ENCODE measurements around the gene FANCC. TPM values are rescaled to one million over a fixed set of nuclear protein-coding genes. Genes with fewer than 3 reads are reported as not detected.
A peak's percentile ranks its signal among the peaks of the same experiment; 100 is the strongest.

Gene FANCC
- total and polyA plus RNA-seq, 2 of the 13 experiments (the other 11 are each of a cell fraction or from before 2014, with no cell fraction given): 7.4 to 8.6 TPM

GRCh38 chr9:95317119-95317892, at the start of gene FANCC (continued):
- peak; percentile 89; the same call in 1 of the 2 replicates for TF ChIP-seq KDM5B (CRISPR knock-in tag; IDR thresholded peaks at IDR 0.05; ENCODE audit: borderline replicate concordance)
- TF ChIP-seq KAT8 (CRISPR knock-in tag; IDR thresholded peaks at IDR 0.05): peak; percentile 85
- peak; percentile 68 for TF ChIP-seq MAZ (IDR thresholded peaks at IDR 0.05; ENCODE audit: borderline replicate concordance, low read depth, low read length)
- peak; percentile 85 for TF ChIP-seq MAZ (CRISPR knock-in tag; IDR thresholded peaks at IDR 0.05; ENCODE audit: low read depth)
- TF ChIP-seq MNT (IDR thresholded peaks at IDR 0.05): no peak; the same call in 1 of the 2 replicates
- TF ChIP-seq BCL3 (CRISPR knock-in tag; IDR thresholded peaks at IDR 0.05): peak; percentile 58; the same call in 1 of the 2 replicates
- peak; percentile 73; the same call in 1 of the 2 replicates for TF ChIP-seq SAFB2 (CRISPR knock-in tag; IDR thresholded peaks at IDR 0.05; ENCODE audit: borderline replicate concordance, low read depth)
- TF ChIP-seq GTF3A (CRISPR knock-in tag; conservative IDR thresholded peaks at IDR 0.05): no peak
- TF ChIP-seq ZNF329 (CRISPR knock-in tag; IDR thresholded peaks at IDR 0.05; ENCODE audit: low read depth): no peak
- peak; percentile 35 for TF ChIP-seq ZNF781 (CRISPR knock-in tag; IDR thresholded peaks at IDR 0.05; ENCODE audit: borderline replicate concordance, not compliant biosample characterization)
- no peak for TF ChIP-seq CENPT (CRISPR knock-in tag; IDR thresholded peaks at IDR 0.05; ENCODE audit: low read depth)
- 0 out of 2 replicates have a peak, but pooled peaks have one; percentile 61 for TF ChIP-seq ZSCAN9 (CRISPR knock-in tag; IDR thresholded peaks at IDR 0.05; ENCODE audit: borderline replicate concordance)
- TF ChIP-seq ZSCAN5A (CRISPR knock-in tag; IDR thresholded peaks at IDR 0.05; ENCODE audit: borderline replicate concordance): peak; percentile 45; the same call in 1 of the 2 replicates
- TF ChIP-seq FOSL2 (CRISPR knock-in tag; IDR thresholded peaks at IDR 0.05): 0 out of 2 replicates have a peak, but pooled peaks have one; percentile 22
- peak; percentile 35 for TF ChIP-seq PATZ1 (CRISPR knock-in tag; IDR thresholded peaks at IDR 0.05)
- TF ChIP-seq, protein P1, sequence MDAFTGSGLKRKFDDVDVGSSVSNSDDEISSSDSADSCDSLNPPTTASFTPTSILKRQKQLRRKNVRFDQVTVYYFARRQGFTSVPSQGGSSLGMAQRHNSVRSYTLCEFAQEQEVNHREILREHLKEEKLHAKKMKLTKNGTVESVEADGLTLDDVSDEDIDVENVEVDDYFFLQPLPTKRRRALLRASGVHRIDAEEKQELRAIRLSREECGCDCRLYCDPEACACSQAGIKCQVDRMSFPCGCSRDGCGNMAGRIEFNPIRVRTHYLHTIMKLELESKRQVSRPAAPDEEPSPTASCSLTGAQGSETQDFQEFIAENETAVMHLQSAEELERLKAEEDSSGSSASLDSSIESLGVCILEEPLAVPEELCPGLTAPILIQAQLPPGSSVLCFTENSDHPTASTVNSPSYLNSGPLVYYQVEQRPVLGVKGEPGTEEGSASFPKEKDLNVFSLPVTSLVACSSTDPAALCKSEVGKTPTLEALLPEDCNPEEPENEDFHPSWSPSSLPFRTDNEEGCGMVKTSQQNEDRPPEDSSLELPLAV (CRISPR knock-in tag; conservative IDR thresholded peaks at IDR 0.05; ENCODE audit: low read depth): no peak
- TF ChIP-seq, protein P2, sequence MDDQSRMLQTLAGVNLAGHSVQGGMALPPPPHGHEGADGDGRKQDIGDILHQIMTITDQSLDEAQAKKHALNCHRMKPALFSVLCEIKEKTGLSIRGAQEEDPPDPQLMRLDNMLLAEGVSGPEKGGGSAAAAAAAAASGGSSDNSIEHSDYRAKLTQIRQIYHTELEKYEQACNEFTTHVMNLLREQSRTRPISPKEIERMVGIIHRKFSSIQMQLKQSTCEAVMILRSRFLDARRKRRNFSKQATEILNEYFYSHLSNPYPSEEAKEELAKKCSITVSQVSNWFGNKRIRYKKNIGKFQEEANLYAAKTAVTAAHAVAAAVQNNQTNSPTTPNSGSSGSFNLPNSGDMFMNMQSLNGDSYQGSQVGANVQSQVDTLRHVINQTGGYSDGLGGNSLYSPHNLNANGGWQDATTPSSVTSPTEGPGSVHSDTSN (CRISPR knock-in tag; IDR thresholded peaks at IDR 0.05; ENCODE audit: borderline replicate concordance): no peak
- TF ChIP-seq, protein P3, sequence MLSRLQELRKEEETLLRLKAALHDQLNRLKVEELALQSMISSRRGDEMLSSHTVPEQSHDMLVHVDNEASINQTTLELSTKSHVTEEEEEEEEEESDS (CRISPR knock-in tag; IDR thresholded peaks at IDR 0.05; ENCODE audit: borderline replicate concordance): no peak; the same call in 1 of the 2 replicates
